HG03097 (cell line): ENCODE results near the gene ETFA.
A peak's percentile ranks its signal among the peaks of the same experiment; 100 is the strongest.

Source experiments
- ATAC-seq: cut with Tn5 transposase; IDR thresholded peaks from one replicate; pipeline ENCODE4 v1.9.1; 2021; ENCODE audit not compliant: unreplicated experiment, low FRiP score

The ETFA gene

GRCh38 chr15:76311100-76311953, at the start of gene ETFA:
ETFA (minus strand) TSS chr15:76311469; CDS start chr15:76311388, 81 bp downstream.
- peak; percentile 93 for ATAC-seq

GRCh38 chr15:76360416-76360815, 49.1 kb upstream of the ETFA start:
- no peak for ATAC-seq

- no peak for ATAC-seq
Observed at GRCh38 chr15:76359152-76359551, 47.9 kb upstream of the ETFA start.

GRCh38 chr15:76358453-76358852, 47.2 kb upstream of the ETFA start:
- no peak for ATAC-seq

GRCh38 chr15:76354823-76355440, 43.7 kb upstream of the ETFA start:
- ATAC-seq = no peak

GRCh38 chr15:76353903-76354302, 42.6 kb upstream of the ETFA start:
- no peak for ATAC-seq

- no peak for ATAC-seq
Observed at GRCh38 chr15:76353023-76353577, 41.8 kb upstream of the ETFA start.

- no peak for ATAC-seq
Observed at GRCh38 chr15:76349301-76350070, 38.2 kb upstream of the ETFA start.

GRCh38 chr15:76347482-76348055, 36.3 kb upstream of the ETFA start:
- no peak for ATAC-seq

GRCh38 chr15:76346669-76347481, 35.6 kb upstream of the ETFA start:
- no peak for ATAC-seq

- ATAC-seq = no peak
Observed at GRCh38 chr15:76345880-76346668, 34.8 kb upstream of the ETFA start.

GRCh38 chr15:76345583-76345879, 34.3 kb upstream of the ETFA start:
- no peak for ATAC-seq

GRCh38 chr15:76344893-76345582, 33.8 kb upstream of the ETFA start:
- no peak for ATAC-seq

GRCh38 chr15:76343313-76343996, 32.2 kb upstream of the ETFA start:
- no peak for ATAC-seq

- no peak for ATAC-seq
Observed at GRCh38 chr15:76342382-76343201, 31.3 kb upstream of the ETFA start.

GRCh38 chr15:76342058-76342381, 30.8 kb upstream of the ETFA start:
- ATAC-seq = no peak

- no peak for ATAC-seq
Observed at GRCh38 chr15:76341366-76342057, 30.2 kb upstream of the ETFA start.
